Mesendoderm (in vitro differentiated cells): ENCODE data around the gene DNPH1. TPM values are rescaled to one million over a fixed set of nuclear protein-coding genes. Genes with fewer than 3 reads are reported as not detected.

Source experiments
- DNase-seq: peaks from one replicate; pipeline ENCODE4 v3.0.0; 2013
- H2AK5ac ChIP-seq: 2 replicates; pipeline ENCODE4 v1.6.1; 2013; ENCODE audit warnings: low read length, inconsistent platforms
- H2BK120ac ChIP-seq: 2 replicates; pipeline ENCODE4 v1.6.1; 2013; ENCODE audit warnings: low read depth, mild to moderate bottlenecking, low read length, moderate library complexity, mixed read lengths
- H2BK15ac ChIP-seq: replicated peaks from 2 replicates; pipeline ENCODE4 v1.6.1; 2013; ENCODE audit warnings: low read depth, mild to moderate bottlenecking, moderate library complexity
- H2BK5ac ChIP-seq: 2 replicates; pipeline ENCODE4 v1.6.1; 2013; ENCODE audit warnings: low read length, inconsistent platforms
- H3K18ac ChIP-seq: 2 replicates; pipeline ENCODE4 v1.6.1; 2013; ENCODE audit warnings: mild to moderate bottlenecking, low read length, mixed read lengths
- H3K23ac ChIP-seq: one replicate; pipeline ENCODE4 v1.6.1; 2013; ENCODE audit warnings: low read length
- H3K27ac ChIP-seq: 2 replicates; pipeline ENCODE4 v1.5.1; 2013; ENCODE audit warnings: low read depth, mild to moderate bottlenecking, inconsistent platforms, low read length, moderate library complexity
- H3K27me3 ChIP-seq: 2 replicates; pipeline ENCODE4 v1.6.1; 2013; ENCODE audit warnings: low read length, control low read depth, mild to moderate bottlenecking, inconsistent platforms; ENCODE audit not compliant: insufficient read depth, poor library complexity
- H3K36me3 ChIP-seq: 2 replicates; pipeline ENCODE4 v1.6.1; 2013; ENCODE audit warnings: low read length, inconsistent platforms; ENCODE audit not compliant: control insufficient read depth, insufficient read depth
- H3K4ac ChIP-seq: one replicate; pipeline ENCODE4 v1.6.1; 2013; ENCODE audit warnings: low read depth, mild to moderate bottlenecking, low read length, moderate library complexity
- H3K4me1 ChIP-seq: 2 replicates; pipeline ENCODE4 v1.6.1; 2013; ENCODE audit warnings: low read depth, low read length, inconsistent platforms; ENCODE audit not compliant: control insufficient read depth
- H3K4me2 ChIP-seq: 2 replicates; pipeline ENCODE4 v1.6.1; 2013; ENCODE audit warnings: low read length
- H3K4me3 ChIP-seq: 2 replicates; pipeline ENCODE4 v1.5.1; 2013; ENCODE audit warnings: mild to moderate bottlenecking, low read length
- H3K56ac ChIP-seq: one replicate; pipeline ENCODE4 v1.6.1; 2013; ENCODE audit warnings: low read length
- H3K79me1 ChIP-seq: 2 replicates; pipeline ENCODE4 v1.6.1; 2013; ENCODE audit warnings: low read length, inconsistent platforms
- H3K79me2 ChIP-seq: 2 replicates; pipeline ENCODE4 v1.6.1; 2013; ENCODE audit warnings: mild to moderate bottlenecking, low read length; ENCODE audit not compliant: control insufficient read depth, insufficient read depth
- H3K9ac ChIP-seq: 2 replicates; pipeline ENCODE4 v1.6.1; 2013; ENCODE audit warnings: low read length, inconsistent platforms
- H4K5ac ChIP-seq: one replicate; pipeline ENCODE4 v1.6.1; 2013; ENCODE audit warnings: low read length
- H4K8ac ChIP-seq: one replicate; pipeline ENCODE4 v1.6.1; 2013; ENCODE audit warnings: low read depth, mild to moderate bottlenecking, control low read depth, low read length, moderate library complexity
- WGBS: extraction: QIAGEN DNeasy Blood & Tissue Kit; methylation state at CpG from one replicate; pipeline ENCODE4 v1.1.7; 2013; ENCODE audit warnings: low lambda C conversion rate, missing lambda C conversion rate; ENCODE audit not compliant: insufficient coverage; ENCODE audit errors: extremely low coverage; 5-methylcytosine and 5-hydroxymethylcytosine counted together
- polyA plus RNA-seq, 2 experiments: library from polyadenylated mRNA; stranded (reverse); fragments of 200-250 nt; gene quantifications; one replicate each; pipeline ENCODE4 v1.2.3, GENCODE V29; 2013

Gene DNPH1
- 36.2 TPM for polyA plus RNA-seq (2013, experiment 1 of 2)
- polyA plus RNA-seq (2013, experiment 2 of 2) = 35.8 TPM

DNA sequence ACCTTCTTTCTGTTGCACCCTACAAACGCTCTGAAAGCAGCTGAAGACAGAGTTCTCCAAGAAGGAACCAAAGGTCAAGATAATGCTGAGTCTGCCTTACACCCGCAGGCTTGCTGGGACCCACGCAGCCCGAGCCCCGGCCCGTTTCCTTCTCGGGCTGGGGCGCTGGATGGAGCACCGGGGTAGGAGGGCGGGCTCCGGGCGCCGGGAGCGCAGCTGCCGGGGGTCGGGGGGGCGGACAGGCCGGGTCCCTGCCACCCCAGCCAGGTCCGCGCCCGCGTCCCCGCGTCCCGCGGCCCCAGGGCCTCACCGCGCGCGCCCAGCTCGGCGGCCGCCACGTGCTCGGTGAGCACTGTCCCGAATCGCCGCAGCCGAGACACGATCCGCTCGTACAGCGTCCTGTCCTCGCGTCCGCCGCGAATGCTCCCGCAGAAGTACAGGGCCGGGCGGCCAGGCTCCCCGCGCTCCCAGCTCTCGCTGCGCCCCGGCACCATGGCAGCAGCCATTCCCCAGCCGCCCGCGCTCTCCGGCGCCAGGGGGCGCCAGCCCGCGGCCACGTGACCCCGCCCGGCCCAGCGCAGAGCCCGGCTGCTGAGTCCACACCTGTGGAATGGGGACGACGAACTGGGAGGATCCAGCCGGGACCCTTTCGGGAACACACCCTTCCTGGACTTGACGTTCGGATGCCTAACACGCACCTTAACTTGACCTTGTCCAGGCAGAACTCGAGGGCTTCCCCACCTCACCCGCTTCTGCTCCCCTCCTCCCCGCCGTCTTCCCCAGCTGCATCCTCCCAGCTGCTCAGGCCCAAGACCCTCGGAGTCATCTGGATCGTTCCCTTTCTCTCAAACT is at the start of gene DNPH1:
Gene DNPH1 (minus strand): TSS at position 531 of the 852 bp plus-strand sequence. CDS start 25 bp downstream, at position 506.
- no CpG with 5 or more reads among the region's 82 CpGs for WGBS
- H3K4ac ChIP-seq = peak within 1 kb of the TSS; percentile 92
- H3K4me1 ChIP-seq = no peaks in the 10 kb centered on the region
- H3K56ac ChIP-seq = peak within 1 kb of the TSS; percentile 92
- H4K5ac ChIP-seq = no peak within 1 kb of the TSS
- no peak within 1 kb of the TSS for H4K8ac ChIP-seq
- H3K27ac ChIP-seq = no peak within 1 kb of the TSS
- peak within 1 kb of the TSS; percentile 37 for H3K4me2 ChIP-seq
- no peak within 1 kb of the TSS for H2BK5ac ChIP-seq
- H2BK120ac ChIP-seq = no peak within 1 kb of the TSS
- H3K27me3 ChIP-seq = peaks cover 2% of the 10 kb centered on the region
- peak within 1 kb of the TSS; percentile 95 for H3K18ac ChIP-seq
- H3K79me2 ChIP-seq = no peaks in the 10 kb centered on the region
- peak; percentile 81 for DNase-seq
- H2BK15ac ChIP-seq = no peak within 1 kb of the TSS
- no peak within 1 kb of the TSS for H2AK5ac ChIP-seq
- peak within 1 kb of the TSS; percentile 40 for H3K4me3 ChIP-seq
- H3K36me3 ChIP-seq = no peaks in the 10 kb centered on the region
- peak within 1 kb of the TSS; percentile 79 for H3K9ac ChIP-seq
- H3K23ac ChIP-seq = no peak within 1 kb of the TSS
- H3K79me1 ChIP-seq = no peaks in the 10 kb centered on the region

GRCh38 chr6:43278524-43279078 is 49.3 kb upstream of the DNPH1 start:
- Histone ChIP-seq H2BK120ac (no peak overlapping the region), H3K4ac (no peak overlapping the region), H3K4me3 (no peak overlapping the region), H3K27ac (no peak overlapping the region), H3K79me2 (no peaks in the 10 kb centered on the region), H4K8ac (no peak overlapping the region), H3K18ac (no peak overlapping the region), H2BK15ac (no peak overlapping the region), H3K4me1 (peaks cover 5% of the 10 kb centered on the region), H2AK5ac (no peak overlapping the region), H3K36me3 (no peaks in the 10 kb centered on the region), H3K23ac (no peak overlapping the region), H3K27me3 (peaks cover 9% of the 10 kb centered on the region), H3K79me1 (no peaks in the 10 kb centered on the region), H3K56ac (peak overlapping the region; percentile 26), H3K4me2 (no peak overlapping the region), H3K9ac (peak overlapping the region; percentile 3), H4K5ac (no peak overlapping the region), H2BK5ac (no peak overlapping the region)
- DNase-seq = no peak
- no CpG with 5 or more reads among the region's 4 CpGs for WGBS

GRCh38 chr6:43277643-43278523 is 48.6 kb upstream of the DNPH1 start:
- no peak overlapping the region for H3K4me3 ChIP-seq
- no peak overlapping the region for H2BK120ac ChIP-seq
- WGBS = no CpG with 5 or more reads among the region's 13 CpGs
- no peak overlapping the region for H2AK5ac ChIP-seq
- no peaks in the 10 kb centered on the region for H3K36me3 ChIP-seq
- no peak overlapping the region for H4K8ac ChIP-seq
- no peak overlapping the region for H3K4ac ChIP-seq
- no peak overlapping the region for H2BK15ac ChIP-seq
- H3K23ac ChIP-seq = no peak overlapping the region
- H3K56ac ChIP-seq = no peak overlapping the region
- H3K27ac ChIP-seq = no peak overlapping the region
- no peaks in the 10 kb centered on the region for H3K79me1 ChIP-seq
- H3K18ac ChIP-seq = no peak overlapping the region
- H3K4me2 ChIP-seq = no peak overlapping the region
- no peak overlapping the region for H2BK5ac ChIP-seq
- H4K5ac ChIP-seq = no peak overlapping the region
- peaks cover 11% of the 10 kb centered on the region for H3K27me3 ChIP-seq
- DNase-seq = no peak
- H3K79me2 ChIP-seq = no peaks in the 10 kb centered on the region
- peaks cover 5% of the 10 kb centered on the region for H3K4me1 ChIP-seq
- H3K9ac ChIP-seq = no peak overlapping the region

DNA sequence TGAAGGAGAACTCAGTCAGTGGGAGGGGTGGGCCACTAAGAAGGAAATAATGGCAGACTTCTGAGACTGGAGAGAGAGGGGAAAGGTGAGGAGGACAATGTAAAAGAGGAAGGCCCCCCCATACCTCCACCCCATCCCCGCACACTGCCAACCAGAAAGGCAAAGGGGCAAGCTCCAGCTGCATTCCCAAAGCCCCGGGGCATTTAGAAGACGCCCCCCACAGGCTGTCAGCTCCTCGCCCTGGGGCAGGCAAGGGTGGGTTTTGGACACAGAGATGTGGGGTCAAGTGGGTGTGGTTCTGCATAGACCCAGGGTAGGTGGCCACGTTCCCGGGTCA is 48.0 kb upstream of the DNPH1 start:
- no peak overlapping the region for H2AK5ac ChIP-seq
- no peaks in the 10 kb centered on the region for H3K79me2 ChIP-seq
- no peak overlapping the region for H3K18ac ChIP-seq
- H4K5ac ChIP-seq = no peak overlapping the region
- no peak overlapping the region for H2BK5ac ChIP-seq
- no peak overlapping the region for H3K27ac ChIP-seq
- H3K9ac ChIP-seq = no peak overlapping the region
- H3K4ac ChIP-seq = no peak overlapping the region
- peaks cover 5% of the 10 kb centered on the region for H3K4me1 ChIP-seq
- peaks cover 11% of the 10 kb centered on the region for H3K27me3 ChIP-seq
- H3K4me2 ChIP-seq = no peak overlapping the region
- no peak overlapping the region for H3K23ac ChIP-seq
- no peak overlapping the region for H3K56ac ChIP-seq
- H3K36me3 ChIP-seq = no peaks in the 10 kb centered on the region
- no CpG with 5 or more reads among the region's 6 CpGs for WGBS
- H2BK15ac ChIP-seq = no peak overlapping the region
- no peak overlapping the region for H3K4me3 ChIP-seq
- no peak overlapping the region for H4K8ac ChIP-seq
- no peak for DNase-seq
- H2BK120ac ChIP-seq = no peak overlapping the region
- no peaks in the 10 kb centered on the region for H3K79me1 ChIP-seq

GRCh38 chr6:43276577-43277305 is 47.5 kb upstream of the DNPH1 start:
- Histone ChIP-seq H3K23ac (no peak overlapping the region), H3K79me2 (no peaks in the 10 kb centered on the region), H4K5ac (no peak overlapping the region), H3K56ac (no peak overlapping the region), H2BK15ac (no peak overlapping the region), H3K27me3 (peaks cover 11% of the 10 kb centered on the region), H3K9ac (peak overlapping the region; percentile 38), H3K4me2 (no peak overlapping the region), H3K4ac (no peak overlapping the region), H3K27ac (no peak overlapping the region), H2BK120ac (no peak overlapping the region), H4K8ac (no peak overlapping the region), H2BK5ac (no peak overlapping the region), H2AK5ac (no peak overlapping the region), H3K4me3 (no peak overlapping the region), H3K36me3 (no peaks in the 10 kb centered on the region), H3K79me1 (no peaks in the 10 kb centered on the region), H3K18ac (no peak overlapping the region), H3K4me1 (peaks cover 5% of the 10 kb centered on the region)
- DNase-seq = no peak
- WGBS = no CpG with 5 or more reads among the region's 11 CpGs
